Right kidney (tissue), 9 donors: ENCODE results near the gene ARL10.

Experiments used
- DNase-seq: peaks from one replicate; pipeline ENCODE4 v3.0.0-alpha.2; 2016
- long read RNA-seq, 8 donors: transcript quantifications; one replicate each; lab custom pipeline, GENCODE V29; 2026

The ARL10 gene, protein sequence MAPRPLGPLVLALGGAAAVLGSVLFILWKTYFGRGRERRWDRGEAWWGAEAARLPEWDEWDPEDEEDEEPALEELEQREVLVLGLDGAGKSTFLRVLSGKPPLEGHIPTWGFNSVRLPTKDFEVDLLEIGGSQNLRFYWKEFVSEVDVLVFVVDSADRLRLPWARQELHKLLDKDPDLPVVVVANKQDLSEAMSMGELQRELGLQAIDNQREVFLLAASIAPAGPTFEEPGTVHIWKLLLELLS
- long read RNA-seq, donor 1 = 0 reads
- long read RNA-seq, donor 2, full-length matches to known transcripts = 2 of 72 reads
- long read RNA-seq, donor 2, partial matches to known transcripts = 70 of 72 reads
- long read RNA-seq, donor 2, other reads (novel, unspliced or antisense) = 0 of 72 reads
- long read RNA-seq, donor 3, full-length matches to known transcripts = 3 of 8 reads
- long read RNA-seq, donor 3, partial matches to known transcripts = 0 of 8 reads
- long read RNA-seq, donor 3, other reads (novel, unspliced or antisense) = 5 of 8 reads
- long read RNA-seq, donor 4, full-length matches to known transcripts = 3 of 8 reads
- long read RNA-seq, donor 4, partial matches to known transcripts = 5 of 8 reads
- long read RNA-seq, donor 4, other reads (novel, unspliced or antisense) = 0 of 8 reads
- long read RNA-seq, donor 5, full-length matches to known transcripts = 4 of 4 reads
- long read RNA-seq, donor 5, partial matches to known transcripts = 0 of 4 reads
- long read RNA-seq, donor 5, other reads (novel, unspliced or antisense) = 0 of 4 reads
- long read RNA-seq, donor 6, full-length matches to known transcripts = 1 of 18 reads
- long read RNA-seq, donor 6, partial matches to known transcripts = 0 of 18 reads
- long read RNA-seq, donor 6, other reads (novel, unspliced or antisense) = 17 of 18 reads
- long read RNA-seq, donor 7, full-length matches to known transcripts = 5 of 5 reads
- long read RNA-seq, donor 7, partial matches to known transcripts = 0 of 5 reads
- long read RNA-seq, donor 7, other reads (novel, unspliced or antisense) = 0 of 5 reads
- long read RNA-seq, donor 8, full-length matches to known transcripts = 1 of 1 reads
- long read RNA-seq, donor 8, partial matches to known transcripts = 0 of 1 reads
- long read RNA-seq, donor 8, other reads (novel, unspliced or antisense) = 0 of 1 reads

GRCh38 chr5:176365351-176366231 lies at the start of gene ARL10:
Gene ARL10 (plus strand): TSS chr5:176365487. CDS start chr5:176365564, 77 bp downstream.
- DNase-seq = peak; percentile 80

- DNase-seq = no peak
Observed at GRCh38 chr5:176317534-176318374, 47.5 kb upstream of the ARL10 start.

GRCh38 chr5:176319827-176320554 lies 45.3 kb upstream of the ARL10 start:
- DNase-seq = no peak

DNA sequence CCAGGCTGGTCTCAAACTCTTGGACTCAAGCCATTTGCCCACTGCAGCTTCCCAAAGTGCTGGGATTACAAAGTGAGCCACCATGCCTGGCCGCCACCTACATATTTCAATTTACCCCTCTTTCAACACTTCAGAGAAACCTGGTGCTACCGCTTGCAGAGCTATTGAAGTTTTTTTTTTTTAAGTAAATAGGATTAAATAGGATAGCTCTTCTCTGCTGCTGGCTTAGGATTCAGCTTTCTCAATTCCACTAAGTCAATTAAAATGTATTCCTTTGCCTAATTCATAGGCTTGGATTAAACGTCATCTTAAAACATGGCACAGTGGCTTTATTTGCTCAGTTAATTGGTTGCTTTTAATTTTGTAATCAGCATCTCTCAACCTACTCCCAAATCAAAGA lies 44.7 kb upstream of the ARL10 start:
- no peak for DNase-seq

- no peak for DNase-seq
Observed at GRCh38 chr5:176334031-176334770, 31.1 kb upstream of the ARL10 start.

DNA sequence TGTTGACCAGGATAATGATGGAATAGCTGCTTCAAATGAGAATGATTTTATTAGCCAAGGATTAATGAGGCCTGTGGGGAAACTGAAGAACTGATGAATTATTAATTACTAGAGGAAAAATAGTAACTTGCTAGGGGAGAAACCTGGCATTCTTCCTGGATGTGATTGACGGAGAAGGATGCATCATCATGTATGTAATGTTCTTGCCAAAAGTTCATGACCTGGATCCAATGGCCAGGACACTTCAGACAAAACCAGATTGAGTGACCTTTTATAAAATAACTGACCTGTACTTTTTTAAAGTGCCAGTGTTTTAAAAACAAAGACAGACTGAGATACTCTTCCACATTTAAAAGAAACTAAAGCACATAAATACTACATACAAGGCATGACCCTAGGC lies 27.4 kb upstream of the ARL10 start:
- no peak for DNase-seq

DNA sequence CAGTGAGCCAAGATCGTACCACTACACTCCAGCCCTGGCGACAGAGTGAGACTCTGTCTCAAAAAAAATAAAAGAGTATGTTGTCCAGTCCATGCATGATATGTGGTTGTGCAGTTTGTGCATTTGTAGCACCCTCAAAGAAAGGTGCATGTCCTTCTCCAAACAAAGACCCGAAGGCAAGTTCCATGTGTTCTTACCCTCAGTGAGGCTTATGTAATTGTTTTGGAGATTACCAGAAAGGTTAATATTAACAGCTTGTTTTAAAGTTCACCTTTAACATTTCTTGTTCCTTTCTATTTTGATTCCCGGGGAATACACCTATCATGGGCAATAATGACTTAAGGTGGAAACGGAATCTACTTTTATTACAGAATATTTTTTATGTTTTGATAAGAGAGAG lies 26.0 kb upstream of the ARL10 start:
- no peak for DNase-seq

DNA sequence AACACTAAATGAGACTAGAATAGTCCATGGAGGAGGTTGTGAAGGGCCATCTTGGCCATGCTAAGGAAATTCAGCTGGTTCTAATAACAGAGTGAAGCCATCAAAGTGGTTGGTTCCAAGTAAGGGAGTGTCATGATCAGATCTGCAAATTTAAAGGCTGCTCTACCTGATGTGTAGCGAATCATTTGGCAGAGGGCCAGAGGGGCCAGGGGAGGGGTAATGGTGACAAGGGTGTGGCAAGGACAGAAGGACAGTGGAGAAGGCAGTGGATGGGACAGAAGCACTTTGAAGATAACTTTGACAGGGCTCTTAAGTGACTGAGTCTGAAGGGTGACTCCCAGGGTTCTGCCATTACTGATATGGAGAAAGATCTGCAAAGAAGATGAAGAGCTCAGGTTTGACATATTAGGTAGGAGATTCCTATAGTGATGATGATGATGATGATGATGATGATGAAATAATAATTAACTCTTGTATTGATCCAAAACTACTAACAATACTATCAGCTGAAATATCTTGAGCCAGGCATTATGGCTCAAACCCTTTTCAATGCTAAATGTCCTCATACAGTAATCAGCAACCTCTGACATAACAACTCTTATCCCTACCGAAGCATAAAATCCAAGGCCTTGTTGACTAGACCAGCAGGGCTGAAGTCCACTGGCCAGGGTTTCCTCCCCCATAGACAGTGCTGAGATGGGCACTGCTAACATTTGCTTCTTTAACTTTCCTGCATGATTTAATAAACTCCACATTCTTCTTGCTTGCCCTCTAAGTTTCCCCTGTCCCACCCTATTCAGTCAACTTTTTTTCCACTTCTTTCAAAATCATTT lies 23.7 kb upstream of the ARL10 start:
- no peak for DNase-seq

GRCh38 chr5:176342158-176342483 lies 23.2 kb upstream of the ARL10 start:
- no peak for DNase-seq

- DNase-seq = no peak
Observed at GRCh38 chr5:176342766-176343458, 22.4 kb upstream of the ARL10 start.

DNA sequence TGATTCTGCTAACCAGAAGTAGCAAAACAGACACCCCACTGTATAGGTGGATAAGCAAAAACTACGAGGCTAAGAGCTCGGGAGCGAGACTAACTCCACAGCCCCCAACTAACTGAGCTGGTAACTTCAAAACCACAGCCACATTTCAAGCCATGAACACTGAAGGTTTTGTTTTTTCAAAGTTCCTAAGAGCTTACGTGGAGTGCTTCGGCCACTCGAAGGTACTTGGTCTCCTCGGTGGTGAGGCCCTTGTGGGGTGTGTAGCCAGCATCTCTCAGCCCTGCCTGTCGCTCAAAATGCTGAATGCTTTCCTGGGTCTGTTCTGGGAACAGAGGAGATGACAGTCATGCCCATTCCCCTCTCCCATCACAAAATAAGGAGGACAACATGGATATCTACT lies 14.9 kb upstream of the ARL10 start:
- DNase-seq = no peak

- no peak for DNase-seq
Observed at GRCh38 chr5:176352116-176352878, 13.0 kb upstream of the ARL10 start.

GRCh38 chr5:176353533-176353932 lies 11.8 kb upstream of the ARL10 start:
- no peak for DNase-seq

GRCh38 chr5:176355400-176356178 lies 9.7 kb upstream of the ARL10 start:
- DNase-seq = no peak

- no peak for DNase-seq
Observed at GRCh38 chr5:176356179-176356566, 9.1 kb upstream of the ARL10 start.

GRCh38 chr5:176359658-176360057 lies 5.6 kb upstream of the ARL10 start:
- DNase-seq = no peak
